ENCODE data around the gene CDRT15L2.
"Not testable (repeated sequence)": the region's sequence is repeated elsewhere in the genome, so short reads cannot be mapped to it uniquely, and the experiment has no call there.

CDRT15L2 gene

DNA sequence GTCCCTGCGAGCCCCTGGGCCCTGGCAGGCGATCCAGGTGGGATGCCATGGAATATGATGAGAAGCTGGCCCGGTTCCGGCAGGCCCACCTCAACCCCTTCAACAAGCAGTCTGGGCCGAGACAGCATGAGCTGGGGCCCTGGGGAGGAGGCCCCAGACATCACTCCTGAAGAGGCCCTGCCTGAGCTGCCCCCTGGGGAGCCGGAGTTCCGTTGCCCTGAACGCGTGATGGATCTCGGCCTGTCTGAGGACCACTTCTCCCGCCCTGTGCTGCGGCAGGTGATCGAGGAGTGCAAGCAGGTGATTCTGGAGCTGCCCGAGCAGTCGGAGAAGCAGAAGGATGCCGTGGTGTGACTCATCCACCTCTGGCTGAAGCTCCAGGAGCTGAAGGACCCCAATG, 33.1 kb downstream of the CDRT15L2 start:
- TF ChIP-seq, protein P1, sequence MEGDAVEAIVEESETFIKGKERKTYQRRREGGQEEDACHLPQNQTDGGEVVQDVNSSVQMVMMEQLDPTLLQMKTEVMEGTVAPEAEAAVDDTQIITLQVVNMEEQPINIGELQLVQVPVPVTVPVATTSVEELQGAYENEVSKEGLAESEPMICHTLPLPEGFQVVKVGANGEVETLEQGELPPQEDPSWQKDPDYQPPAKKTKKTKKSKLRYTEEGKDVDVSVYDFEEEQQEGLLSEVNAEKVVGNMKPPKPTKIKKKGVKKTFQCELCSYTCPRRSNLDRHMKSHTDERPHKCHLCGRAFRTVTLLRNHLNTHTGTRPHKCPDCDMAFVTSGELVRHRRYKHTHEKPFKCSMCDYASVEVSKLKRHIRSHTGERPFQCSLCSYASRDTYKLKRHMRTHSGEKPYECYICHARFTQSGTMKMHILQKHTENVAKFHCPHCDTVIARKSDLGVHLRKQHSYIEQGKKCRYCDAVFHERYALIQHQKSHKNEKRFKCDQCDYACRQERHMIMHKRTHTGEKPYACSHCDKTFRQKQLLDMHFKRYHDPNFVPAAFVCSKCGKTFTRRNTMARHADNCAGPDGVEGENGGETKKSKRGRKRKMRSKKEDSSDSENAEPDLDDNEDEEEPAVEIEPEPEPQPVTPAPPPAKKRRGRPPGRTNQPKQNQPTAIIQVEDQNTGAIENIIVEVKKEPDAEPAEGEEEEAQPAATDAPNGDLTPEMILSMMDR (IDR thresholded peaks at IDR 0.05; ENCODE audit: borderline replicate concordance, insufficient read depth, low read depth, low read length): no peak
- H3K4me3 ChIP-seq (ENCODE audit: low read depth, low read length): no peak overlapping the region

DNA sequence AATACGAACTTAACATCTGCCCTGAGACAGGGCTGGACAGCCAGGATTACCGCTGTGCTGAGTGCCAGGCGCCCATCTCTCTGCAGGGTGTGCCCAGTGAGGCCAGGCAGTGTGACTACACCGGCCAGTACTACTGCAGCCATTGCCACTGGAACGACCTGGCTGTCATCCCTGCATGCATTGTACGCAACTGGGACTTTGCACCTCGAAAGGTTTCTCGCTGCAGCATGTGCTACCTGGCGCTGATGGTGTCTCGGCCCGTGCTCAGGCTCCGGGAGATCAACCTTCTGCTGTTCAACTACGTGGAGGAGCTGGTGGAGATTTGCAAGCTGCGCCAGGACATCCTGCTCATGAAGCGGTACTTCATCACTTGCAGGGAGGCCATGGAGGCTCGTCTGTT, 33.7 kb downstream of the CDRT15L2 start:
- no peak overlapping the region for H3K4me3 ChIP-seq (ENCODE audit: low read depth, low read length)
- TF ChIP-seq, protein P1 (IDR thresholded peaks at IDR 0.05; ENCODE audit: borderline replicate concordance, insufficient read depth, low read depth, low read length): no peak

DNA sequence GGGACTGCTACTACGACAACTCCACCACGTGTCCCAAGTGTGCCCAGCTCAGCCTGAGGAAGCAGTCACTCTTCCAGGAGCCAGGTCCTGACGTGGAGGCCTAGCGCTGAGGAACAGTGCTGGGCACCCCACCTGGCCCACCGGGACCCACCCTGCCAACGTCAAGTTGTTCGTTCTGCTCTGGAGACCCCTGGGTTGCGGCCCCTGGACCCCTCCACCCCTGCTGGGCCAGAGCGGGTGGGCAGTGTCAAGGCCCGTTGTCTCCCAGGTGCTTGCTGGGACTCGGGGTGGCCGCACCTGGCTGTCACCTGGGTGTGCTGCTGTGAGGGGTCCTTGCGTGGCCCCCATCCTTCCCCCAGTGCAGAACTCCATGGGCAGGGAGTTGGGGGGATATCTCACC, 34.4 kb downstream of the CDRT15L2 start:
- TF ChIP-seq, protein P1 (IDR thresholded peaks at IDR 0.05; ENCODE audit: borderline replicate concordance, insufficient read depth, low read depth, low read length): no peak
- H3K4me3 ChIP-seq (ENCODE audit: low read depth, low read length): no peak overlapping the region

DNA sequence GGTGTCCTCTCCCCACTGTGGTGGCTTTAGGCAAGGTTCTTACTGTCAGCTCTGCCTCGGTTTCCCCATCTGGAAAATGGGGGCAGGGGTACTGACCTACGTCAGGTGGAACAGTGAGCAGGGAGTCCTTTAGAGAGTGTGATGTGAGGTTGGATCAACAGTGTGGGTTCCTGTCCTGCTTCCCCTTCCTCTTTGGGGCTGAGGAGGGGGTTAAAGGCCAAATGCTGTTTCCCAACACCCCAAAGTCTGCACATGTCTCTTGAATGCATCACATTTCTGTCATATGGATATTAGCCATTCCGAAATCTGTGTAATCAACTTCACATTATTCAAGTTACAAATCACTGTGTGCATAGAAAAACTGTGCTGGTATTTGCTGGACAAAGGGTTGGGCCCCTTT, 35.9 kb downstream of the CDRT15L2 start:
- not testable (repeated sequence) for H3K4me3 ChIP-seq (ENCODE audit: low read depth, low read length)
